Activated CD4-positive, alpha-beta T cell treated with anti-CD3 and anti-CD28 coated beads, Interleukin-2, amount 50 U/mL, for 48 hours (primary cell): ENCODE measurements around the gene RXRA.

Source experiments
- DNase-seq, 2 experiments: peaks; one replicate each; pipeline ENCODE4 v3.0.0-alpha.2; 2020

RXRA gene

GRCh38 chr9:134325096-134325812 is 1.0 kb upstream of the RXRA start:
- peak in 1 of 2 experiments; percentile 14 for DNase-seq

GRCh38 chr9:134326724-134327601 is 708 bp downstream of the RXRA start:
- no peak for DNase-seq

GRCh38 chr9:134327671-134328231 is 1.5 kb downstream of the RXRA start:
- no peak for DNase-seq

GRCh38 chr9:134328341-134328840 is 2.1 kb downstream of the RXRA start:
- no peak for DNase-seq

GRCh38 chr9:134328841-134329575 is 2.8 kb downstream of the RXRA start:
- DNase-seq: no peak

- no peak for DNase-seq
These were observed 3.3 kb downstream of the RXRA start for GRCh38 chr9:134329576-134329855.

- no peak for DNase-seq
These were observed 3.6 kb downstream of the RXRA start for GRCh38 chr9:134329886-134330285.

- DNase-seq: no peak
These were observed 4.3 kb downstream of the RXRA start for GRCh38 chr9:134330590-134330989.

- no peak for DNase-seq
These were observed 5.2 kb downstream of the RXRA start for GRCh38 chr9:134331186-134332025.

GRCh38 chr9:134332266-134332665 is 6.0 kb downstream of the RXRA start:
- DNase-seq: no peak

GRCh38 chr9:134332841-134333233 is 6.6 kb downstream of the RXRA start:
- no peak for DNase-seq

GRCh38 chr9:134333234-134333873 is 7.1 kb downstream of the RXRA start:
- no peak for DNase-seq

- DNase-seq: no peak
These were observed 7.8 kb downstream of the RXRA start for GRCh38 chr9:134333874-134334581.

GRCh38 chr9:134335061-134335460 is 8.8 kb downstream of the RXRA start:
- no peak for DNase-seq

- no peak for DNase-seq
These were observed 9.4 kb downstream of the RXRA start for GRCh38 chr9:134335486-134336220.

- DNase-seq: no peak
These were observed 10.0 kb downstream of the RXRA start for GRCh38 chr9:134336228-134336627.

GRCh38 chr9:134336924-134337323 is 10.7 kb downstream of the RXRA start:
- DNase-seq: no peak

- DNase-seq: no peak
These were observed 11.2 kb downstream of the RXRA start for GRCh38 chr9:134337469-134337868.

GRCh38 chr9:134338394-134339182 is 12.3 kb downstream of the RXRA start:
- no peak for DNase-seq
